K562 (cell line): ENCODE data around the gene SPNS2. TPM values are rescaled to one million over a fixed set of nuclear protein-coding genes. Genes with fewer than 3 reads are reported as not detected.

Source experiments
- ATAC-seq: fragments of 200-7000 bp; cut with Tn5 transposase; 3 replicates; pipeline ENCODE4 v1.9.1; 2020; ENCODE audit warnings: moderate library complexity
- BruUV-seq: library from RNA; stranded (reverse); fragments of 400-500 nt; replicated peaks from 2 replicates; lab custom pipeline; 2021; lab: Mats Ljungman, UMichigan
- CTCF ChIA-PET: fragments of 300-600 bp; formaldehyde crosslinking; extraction: SDS; loops from one replicate; lab custom pipeline; 2021; ENCODE audit warnings: low intra/inter-chr PET ratio; lab: Yijun Ruan, JAX
- POLR2A ChIA-PET: fragments of 300-600, 350-650 bp; sonication (Branson Sonifier 250); formaldehyde crosslinking; extraction: SDS; loops from one replicate; lab custom pipeline; 2021; ENCODE audit warnings: antibody characterized with exemption, inconsistent platforms; lab: Yijun Ruan, JAX
- DNase-seq, 4 experiments: peaks; one replicate each; pipeline versions ENCODE4 v3.0.0 to v3.0.0-alpha.2; 2011 to 2018; ENCODE audit warnings: low spot score in 3 of 4, mixed read lengths in 3 of 4; ENCODE audit errors: extremely low read depth in 1 of 4
- FAIRE-seq: peaks from 2 replicates; lab custom pipeline; 2011; peaks lifted over from hg19 to GRCh38; lab: Jason Lieb, UNC
- H2AFZ ChIP-seq: 2 replicates; pipeline ENCODE4 v1.6.0; 2011; ENCODE audit warnings: low read depth, low read length, control low read depth, inconsistent platforms
- H3K27ac ChIP-seq: fragments of 200-600 bp; 3 replicates; pipeline ENCODE4 v1.8.0; 2011; ENCODE audit warnings: low read depth, mild to moderate bottlenecking, control low read depth, inconsistent platforms, low read length, moderate library complexity, mixed read lengths; ENCODE audit errors: extremely low read depth
- H3K27me3 ChIP-seq, 2 experiments: fragments of 300-600 bp in 1 of 2; 2 replicates in 1 of 2; 3 replicates in 1 of 2; pipeline versions ENCODE4 v1.6.0 to v1.8.0; 2011; ENCODE audit warnings: inconsistent platforms in 2 of 2, low read length in 2 of 2, mild to moderate bottlenecking in 1 of 2, mixed read lengths in 1 of 2, moderate library complexity in 1 of 2; ENCODE audit not compliant: control insufficient read depth in 2 of 2, insufficient read depth in 2 of 2
- H3K36me3 ChIP-seq: fragments of 300-600 bp; 3 replicates; pipeline ENCODE4 v1.8.0; 2011; ENCODE audit warnings: mild to moderate bottlenecking, low read length, inconsistent platforms; ENCODE audit not compliant: control insufficient read depth, insufficient read depth
- H3K4me1 ChIP-seq, 2 experiments: fragments of 200-600 bp in 1 of 2; replicated peaks in 1 of 2; 2 replicates in 1 of 2; 3 replicates in 1 of 2; pipeline versions ENCODE4 v1.5.1 to v1.8.0; 2011; ENCODE audit warnings: inconsistent platforms in 2 of 2, low read length in 2 of 2, mild to moderate bottlenecking in 1 of 2, mixed read lengths in 1 of 2, moderate library complexity in 1 of 2; ENCODE audit not compliant: control insufficient read depth in 2 of 2, insufficient read depth in 2 of 2
- H3K4me2 ChIP-seq: 2 replicates; pipeline ENCODE4 v1.6.1; 2011; ENCODE audit warnings: low read length, control low read depth, inconsistent platforms, mixed read lengths; ENCODE audit not compliant: insufficient read depth
- H3K4me3 ChIP-seq: fragments of 200-600 bp; sonication (generic), shearing (Covaris generic); 2 replicates; pipeline ENCODE4 v1.5.1; 2016; ENCODE audit warnings: control low read depth, inconsistent platforms
- H3K79me2 ChIP-seq: fragments of 200-600 bp; 3 replicates; pipeline ENCODE4 v1.8.0; 2011; ENCODE audit warnings: low read length, inconsistent platforms; ENCODE audit not compliant: control insufficient read depth, insufficient read depth
- H3K9ac ChIP-seq, 2 experiments: 2 replicates each; pipeline versions ENCODE4 v1.6.0 to v1.6.1; 2011; ENCODE audit warnings: low read depth in 2 of 2, low read length in 2 of 2, control low read depth in 1 of 2, inconsistent platforms in 1 of 2, mild to moderate bottlenecking in 1 of 2, mixed read lengths in 1 of 2; ENCODE audit not compliant: insufficient read depth in 1 of 2
- H3K9me1 ChIP-seq: one replicate; pipeline ENCODE4 v1.6.0; 2011; ENCODE audit warnings: inconsistent platforms, mild to moderate bottlenecking, low read length, moderate library complexity; ENCODE audit not compliant: control insufficient read depth, insufficient read depth
- H3K9me3 ChIP-seq: replicated peaks from 2 replicates; pipeline ENCODE4 v1.5.1; 2011; ENCODE audit warnings: low read depth, low read length, inconsistent platforms; ENCODE audit not compliant: control insufficient read depth, insufficient read depth
- H4K20me1 ChIP-seq: replicated peaks from 2 replicates; pipeline ENCODE4 v1.6.1; 2011; ENCODE audit warnings: low read length, inconsistent platforms, mixed read lengths; ENCODE audit not compliant: control insufficient read depth, insufficient read depth
- AFF1 ChIP-seq, 2 experiments: fragments of 450-650 bp; IDR thresholded peaks; 2 replicates each; pipeline ENCODE4 v1.6.1; 2018; ENCODE audit warnings: mild to moderate bottlenecking in 2 of 2, low read depth in 1 of 2; ENCODE audit not compliant: partially characterized antibody in 2 of 2
- BCL6 ChIP-seq: fragments of 250-450 bp; sonication (Bioruptor Pico); IDR thresholded peaks from 2 replicates; pipeline ENCODE4 v1.4.0; 2020
- BHLHE40 ChIP-seq: IDR thresholded peaks from 2 replicates; pipeline ENCODE4 v1.6.1; 2011; ENCODE audit warnings: low read length, improper control_type of control experiment
- C11orf30 ChIP-seq: fragments of 450-650 bp; IDR thresholded peaks from 2 replicates; pipeline ENCODE4 v1.6.1; 2016; ENCODE audit warnings: low read depth, mild to moderate bottlenecking
- ETV1 ChIP-seq: fragments of 450-650 bp; conservative IDR thresholded peaks from 2 replicates; pipeline ENCODE4 v1.6.1; 2016; ENCODE audit warnings: missing genetic modification characterization, control low read depth, low read depth, missing compliant biosample characterization
- FOS ChIP-seq: IDR thresholded peaks from 3 replicates; pipeline ENCODE4 v1.6.1; 2011; ENCODE audit not compliant: insufficient read length; ENCODE audit errors: extremely low read depth
- FOXM1 ChIP-seq, 2 experiments: fragments of 450-650 bp in 1 of 2; sonication (generic) in 1 of 2; formaldehyde crosslinking in 1 of 2; IDR thresholded peaks; 2 replicates each; pipeline versions ENCODE4 v1.6.1 to v1.9.0; 2017 to 2022; ENCODE audit warnings: low read depth in 2 of 2, mild to moderate bottlenecking in 2 of 2, missing genetic modification reagents in 1 of 2, moderate library complexity in 1 of 2
- MCM7 ChIP-seq, 2 experiments: fragments of 450-650 bp; IDR thresholded peaks; 2 replicates each; pipeline ENCODE4 v1.6.1; 2016 to 2018
- PBX2 ChIP-seq, 2 experiments: IDR thresholded peaks in 1 of 2; conservative IDR thresholded peaks in 1 of 2; 2 replicates each; pipeline ENCODE4 v1.6.1; 2016; ENCODE audit warnings: low read depth in 2 of 2, mild to moderate bottlenecking in 1 of 2, missing compliant biosample characterization in 1 of 2, missing genetic modification characterization in 1 of 2, moderate library complexity in 1 of 2
- UBTF ChIP-seq, 2 experiments: IDR thresholded peaks; 2 replicates each; pipeline ENCODE4 v1.6.1; 2012; ENCODE audit warnings: improper control_type of control experiment in 2 of 2, low read depth in 2 of 2, low read length in 2 of 2, borderline replicate concordance in 1 of 2
- ZNF274 ChIP-seq: IDR thresholded peaks from 2 replicates; pipeline ENCODE4 v1.6.1; 2011; ENCODE audit warnings: low read depth, mild to moderate bottlenecking, low read length, moderate library complexity, borderline replicate concordance
- WGBS: fragments of 100-300 bp; shearing (Covaris generic); methylation state at CpG from one replicate; pipeline ENCODE4 v1.1.6; 2016; ENCODE audit warnings: low coverage, mixed read lengths; ENCODE audit not compliant: insufficient coverage; ENCODE audit errors: missing lambda C conversion rate; 5-methylcytosine and 5-hydroxymethylcytosine counted together
- in situ Hi-C: fragments of 300-500 bp; cut with MboI; formaldehyde crosslinking; loops from 4 replicates; pipeline ENCODE4 v1.15.0; 2018; ENCODE audit warnings: inconsistent platforms, mixed read lengths
- intact Hi-C: fragments of 100-400 bp; cut with micrococcal nuclease; formaldehyde crosslinking; loops from 2 replicates; pipeline ENCODE4 v1.14.2; 2022
- polyA plus RNA-seq, 8 experiments: library from polyadenylated mRNA; depleted of rRNA in 4 of 8; stranded (reverse) in 5 of 8; unstranded in 3 of 8; fragments of >200 nt; fragmentation: Nextera tagmentation in 2 of 8; fragmentation: Illumina TruSeq in 1 of 8; extraction: Ambion mirVana in 2 of 8; extraction: Trizol in 1 of 8; gene quantifications; 2 replicates each; pipeline versions ENCODE4 v1.2.1 to v1.2.3, GENCODE V29; 2011 to 2014; ENCODE audit warnings: inconsistent platforms in 1 of 8, missing spikeins in 1 of 8
- total RNA-seq, 7 experiments: library from RNA; depleted of rRNA in 6 of 7; stranded (reverse); fragments of >200 nt in 6 of 7; fragmentation: Illumina TruSeq in 2 of 7; extraction: Trizol in 2 of 7; gene quantifications; 2 replicates each; pipeline versions ENCODE4 v1.2.1 to v1.2.3, GENCODE V29; 2011 to 2021; ENCODE audit warnings: low replicate concordance in 1 of 7

The SPNS2 gene
- total and polyA plus RNA-seq, 9 of the 15 experiments (the other 6 are each of a cell fraction or from before 2014, with no cell fraction given) = 0.06 TPM; not detected in 8

GRCh38 chr17:4506892-4507291 is 8.2 kb downstream of the SPNS2 start:
- DNase-seq (no peak), ATAC-seq (no peak), FAIRE-seq (no peak)
- H3K79me2 ChIP-seq = no peaks in the 10 kb centered on the region
- H3K4me2 ChIP-seq = no peak overlapping the region
- no peak overlapping the region for H3K4me3 ChIP-seq
- H3K9ac ChIP-seq = 0 out of 4 replicates have a peak overlapping the region, but pooled peaks of 1 of the 2 experiments have one; percentile 52
- ChIA-PET POLR2A (interaction anchor here (1.3 kb wide), 1 partner anchor 9 kb away, joined by 3 read pairs; no protein-coding TSS in a partner anchor), CTCF (no interaction called here)
- no peak overlapping the region for H3K27ac ChIP-seq
- WGBS = 50% methylated on average over 8 of the region's 8 CpGs
- H3K4me1 ChIP-seq = peaks cover 5 to 18% of the 10 kb centered on the region in 2 experiments; a peak in 4 of 5 replicates
- no peaks in the 10 kb centered on the region for H3K36me3 ChIP-seq
- in situ Hi-C loops (no loop called here), intact Hi-C loops (no loop called here)
- no peak overlapping the region for H2AFZ ChIP-seq
- peaks cover 0 to 69% of the 10 kb centered on the region in 2 experiments; a peak in 2 of 5 replicates for H3K27me3 ChIP-seq
- no peaks in the 10 kb centered on the region for H3K9me1 ChIP-seq
- peaks cover 5% of the 10 kb centered on the region; the same call in 1 of the 2 replicates for H4K20me1 ChIP-seq
- no peaks in the 10 kb centered on the region for H3K9me3 ChIP-seq
- BruUV-seq = no TSS peak
- TF ChIP-seq AFF1 (IDR thresholded peaks at IDR 0.05; ENCODE audit: low read depth in 1 of 2, partially characterized antibody in 2 of 2) (no peak), ZNF274 (no peak), PBX2 (CRISPR knock-in tag; IDR thresholded peaks at IDR 0.05; ENCODE audit: low read depth) (no peak), PBX2 (tag; conservative IDR thresholded peaks at IDR 0.05; ENCODE audit: low read depth) (no peak), UBTF (IDR thresholded peaks at IDR 0.05; ENCODE audit: borderline replicate concordance in 1 of 2, low read depth in 2 of 2, low read length in 2 of 2) (no peak), ETV1 (no peak), FOS (no peak), BHLHE40 (no peak), MCM7 (IDR thresholded peaks at IDR 0.05) (no peak), C11orf30 (no peak), FOXM1 (IDR thresholded peaks at IDR 0.05; ENCODE audit: low read depth) (no peak), FOXM1 (CRISPR knock-in tag; IDR thresholded peaks at IDR 0.05; ENCODE audit: low read depth) (no peak), BCL6 (no peak)
